ENCODE results near the gene TCF12.

The TCF12 gene

GRCh38 chr15:57217778-57218598, 299.5 kb downstream of the TCF12 start:
- no peak for DNase-seq (ENCODE audit: low read depth in 2 of 2)

GRCh38 chr15:57218826-57219576, 300.6 kb downstream of the TCF12 start:
- DNase-seq (ENCODE audit: low read depth in 2 of 2) = no peak

- no peak for DNase-seq (ENCODE audit: low read depth in 2 of 2)
Observed at GRCh38 chr15:57220205-57220604, 301.8 kb downstream of the TCF12 start.

GRCh38 chr15:57221134-57221533, 302.7 kb downstream of the TCF12 start:
- no peak for DNase-seq (ENCODE audit: low read depth in 2 of 2)

GRCh38 chr15:57223345-57223744, 304.9 kb downstream of the TCF12 start:
- DNase-seq (ENCODE audit: low read depth in 2 of 2) = no peak

GRCh38 chr15:57223887-57224286, 305.4 kb downstream of the TCF12 start:
- DNase-seq (ENCODE audit: low read depth in 2 of 2) = no peak

GRCh38 chr15:57224664-57225063, 306.2 kb downstream of the TCF12 start:
- DNase-seq (ENCODE audit: low read depth in 2 of 2) = no peak

GRCh38 chr15:57227166-57227565, 308.7 kb downstream of the TCF12 start:
- DNase-seq (ENCODE audit: low read depth in 2 of 2) = no peak

GRCh38 chr15:57227899-57228298, 309.5 kb downstream of the TCF12 start:
- DNase-seq (ENCODE audit: low read depth in 2 of 2) = no peak

GRCh38 chr15:57228395-57228794, 310.0 kb downstream of the TCF12 start:
- DNase-seq (ENCODE audit: low read depth in 2 of 2) = no peak

GRCh38 chr15:57229051-57229450, 310.6 kb downstream of the TCF12 start:
- DNase-seq (ENCODE audit: low read depth in 2 of 2) = no peak

- DNase-seq (ENCODE audit: low read depth in 2 of 2) = no peak
Observed at GRCh38 chr15:57231559-57231958, 313.1 kb downstream of the TCF12 start.

- DNase-seq (ENCODE audit: low read depth in 2 of 2) = no peak
Observed at GRCh38 chr15:57234156-57234555, 315.7 kb downstream of the TCF12 start.

GRCh38 chr15:57235186-57235585, 316.7 kb downstream of the TCF12 start:
- no peak for DNase-seq (ENCODE audit: low read depth in 2 of 2)

- DNase-seq (ENCODE audit: low read depth in 2 of 2) = no peak
Observed at GRCh38 chr15:57235873-57236272, 317.4 kb downstream of the TCF12 start.

- no peak for DNase-seq (ENCODE audit: low read depth in 2 of 2)
Observed at GRCh38 chr15:57236561-57237300, 318.3 kb downstream of the TCF12 start.

- DNase-seq (ENCODE audit: low read depth in 2 of 2) = no peak
Observed at GRCh38 chr15:57237301-57237642, 318.8 kb downstream of the TCF12 start.

- DNase-seq (ENCODE audit: low read depth in 2 of 2) = no peak
Observed at GRCh38 chr15:57237676-57238075, 319.2 kb downstream of the TCF12 start.

- DNase-seq (ENCODE audit: low read depth in 2 of 2) = no peak
Observed at GRCh38 chr15:57245130-57245529, 326.7 kb downstream of the TCF12 start.

GRCh38 chr15:57245714-57246113, 327.3 kb downstream of the TCF12 start:
- no peak for DNase-seq (ENCODE audit: low read depth in 2 of 2)

GRCh38 chr15:57248074-57248473, 329.6 kb downstream of the TCF12 start:
- no peak for DNase-seq (ENCODE audit: low read depth in 2 of 2)

GRCh38 chr15:57251308-57251707, 332.9 kb downstream of the TCF12 start:
- no peak for DNase-seq (ENCODE audit: low read depth in 2 of 2)

GRCh38 chr15:57251941-57252340, 333.5 kb downstream of the TCF12 start:
- DNase-seq (ENCODE audit: low read depth in 2 of 2) = no peak
